NOMO-1 treated with dmso at 0.1 percent for 144 hours (cell line): Measurements from ENCODE around the gene SPOCK2.

Experiments
- DNase-seq: peaks from one replicate; lab custom pipeline; 2025; ENCODE audit not compliant: unreplicated experiment; lab: John Stamatoyannopoulos, UW

Gene SPOCK2

GRCh38 chr10:72058989-72059842 is 29.1 kb downstream of the SPOCK2 start:
- DNase-seq = no peak

GRCh38 chr10:72058347-72058898 is 29.9 kb downstream of the SPOCK2 start:
- DNase-seq = no peak

- no peak for DNase-seq
Measured at GRCh38 chr10:72056932-72057751, 31.2 kb downstream of the SPOCK2 start.

- DNase-seq = no peak
Measured at GRCh38 chr10:72056113-72056512, 32.2 kb downstream of the SPOCK2 start.

GRCh38 chr10:72053690-72054089 is 34.7 kb downstream of the SPOCK2 start:
- no peak for DNase-seq

GRCh38 chr10:72050873-72051272 is 37.5 kb downstream of the SPOCK2 start:
- no peak for DNase-seq

GRCh38 chr10:72049969-72050781 is 38.2 kb downstream of the SPOCK2 start:
- no peak for DNase-seq

GRCh38 chr10:72049472-72049871 is 38.9 kb downstream of the SPOCK2 start:
- no peak for DNase-seq

GRCh38 chr10:72048450-72049124 is 39.8 kb downstream of the SPOCK2 start:
- DNase-seq = peak; percentile 63

GRCh38 chr10:72045586-72045985 is 42.8 kb downstream of the SPOCK2 start:
- no peak for DNase-seq

- DNase-seq = no peak
Measured at GRCh38 chr10:72044417-72045041, 43.8 kb downstream of the SPOCK2 start.

- no peak for DNase-seq
Measured at GRCh38 chr10:72043016-72043834, 45.1 kb downstream of the SPOCK2 start.

GRCh38 chr10:72041491-72041890 is 46.9 kb downstream of the SPOCK2 start:
- no peak for DNase-seq

- no peak for DNase-seq
Measured at GRCh38 chr10:72039377-72039776, 49.0 kb downstream of the SPOCK2 start.

- DNase-seq = no peak
Measured at GRCh38 chr10:72038458-72039001, 49.8 kb downstream of the SPOCK2 start.

GRCh38 chr10:72037811-72038210 is 50.5 kb downstream of the SPOCK2 start:
- no peak for DNase-seq

- DNase-seq = no peak
Measured at GRCh38 chr10:72037266-72037665, 51.1 kb downstream of the SPOCK2 start.

GRCh38 chr10:72035252-72035887 is 53.0 kb downstream of the SPOCK2 start:
- no peak for DNase-seq
